Nucleus accumbens (tissue), 56 donors: ENCODE results near the gene CLDN22.
"Not testable (repeated sequence)": the region's sequence is repeated elsewhere in the genome, so short reads cannot be mapped to it uniquely, and the experiment has no call there.

ENCODE experiments used
- DNase-seq, 56 donors: peaks; one replicate each; lab custom pipeline; 2025; lab: John Stamatoyannopoulos, UW

The CLDN22 gene

DNA sequence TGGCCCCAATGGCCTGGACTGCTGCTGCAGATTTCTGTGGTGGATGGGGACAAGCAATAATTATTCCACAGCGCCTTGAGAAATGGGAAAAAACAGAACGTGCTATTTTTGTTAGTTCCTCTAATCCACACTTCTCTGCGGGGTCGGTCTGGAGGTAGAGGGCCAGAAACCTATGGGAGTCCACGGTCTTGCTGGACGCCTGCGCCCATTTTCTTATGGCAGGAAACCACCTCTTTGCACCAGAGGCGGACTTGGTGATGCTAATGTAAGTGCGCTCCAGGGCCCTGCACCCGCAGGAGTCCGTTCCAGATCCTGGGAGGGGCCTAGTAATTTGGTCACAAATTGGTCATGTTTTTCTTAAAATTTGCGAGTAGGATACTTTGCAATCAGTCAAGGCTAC is 28.1 kb upstream of the CLDN22 start:
- DNase-seq: no peak

DNA sequence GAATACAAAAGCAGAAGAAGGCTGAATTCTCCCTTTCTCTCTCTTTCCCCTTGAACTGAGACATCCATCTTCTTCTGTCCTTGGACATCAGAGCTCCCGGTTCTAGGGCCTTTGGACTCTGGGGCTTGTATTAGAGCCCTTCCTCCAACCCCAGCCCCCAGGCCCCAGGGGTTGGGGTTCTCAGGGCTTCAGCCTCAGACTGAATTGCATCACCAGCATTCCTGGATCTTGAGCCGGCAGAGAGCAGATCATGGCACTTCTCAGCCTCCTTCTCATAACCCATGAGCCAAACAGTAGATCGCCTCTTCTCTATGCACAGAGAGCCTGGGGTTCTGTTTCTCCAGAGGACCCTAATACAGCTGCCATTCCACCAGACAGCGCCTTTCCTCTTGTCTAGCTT is 27.5 kb upstream of the CLDN22 start:
- DNase-seq: no peak

DNA sequence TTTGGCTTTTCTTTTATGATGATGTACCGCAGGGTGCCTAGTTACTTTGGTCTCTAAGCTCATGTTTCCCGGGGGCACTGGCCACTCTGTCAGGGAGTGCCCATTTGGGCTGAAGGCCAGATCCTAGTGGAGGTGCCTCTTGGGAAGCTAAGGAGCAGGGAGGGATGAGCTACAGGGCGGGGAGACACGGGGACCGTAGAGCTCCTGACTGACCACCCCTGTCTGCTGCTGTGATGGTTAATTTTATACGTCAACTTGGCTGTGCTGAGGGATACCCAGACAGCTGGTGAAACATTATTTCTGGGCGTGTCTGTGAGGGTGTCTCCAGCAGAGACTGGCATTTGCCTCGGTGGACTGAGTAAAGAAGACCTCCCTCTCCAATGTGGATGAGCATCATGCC is 27.1 kb upstream of the CLDN22 start:
- DNase-seq: no peak

DNA sequence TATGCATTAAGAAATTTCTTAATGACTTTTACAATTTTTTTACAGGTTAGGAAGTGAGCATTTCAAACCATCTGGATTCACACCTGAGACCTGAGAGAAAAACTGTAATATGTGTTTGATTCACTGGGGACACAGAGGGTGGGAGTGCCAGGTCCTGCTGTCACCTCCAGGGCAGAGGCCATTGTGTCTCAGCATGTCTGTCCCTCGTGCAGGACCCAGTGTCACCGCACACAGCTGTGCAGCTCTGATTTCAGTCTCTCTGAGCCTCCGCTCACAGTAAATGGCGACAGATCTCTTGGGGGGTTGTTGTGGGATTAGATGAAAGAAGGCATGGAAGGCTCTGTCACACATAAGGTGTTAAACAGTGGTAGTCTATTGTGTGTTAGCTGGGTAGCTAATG is 25.2 kb upstream of the CLDN22 start:
- DNase-seq: no peak

DNA sequence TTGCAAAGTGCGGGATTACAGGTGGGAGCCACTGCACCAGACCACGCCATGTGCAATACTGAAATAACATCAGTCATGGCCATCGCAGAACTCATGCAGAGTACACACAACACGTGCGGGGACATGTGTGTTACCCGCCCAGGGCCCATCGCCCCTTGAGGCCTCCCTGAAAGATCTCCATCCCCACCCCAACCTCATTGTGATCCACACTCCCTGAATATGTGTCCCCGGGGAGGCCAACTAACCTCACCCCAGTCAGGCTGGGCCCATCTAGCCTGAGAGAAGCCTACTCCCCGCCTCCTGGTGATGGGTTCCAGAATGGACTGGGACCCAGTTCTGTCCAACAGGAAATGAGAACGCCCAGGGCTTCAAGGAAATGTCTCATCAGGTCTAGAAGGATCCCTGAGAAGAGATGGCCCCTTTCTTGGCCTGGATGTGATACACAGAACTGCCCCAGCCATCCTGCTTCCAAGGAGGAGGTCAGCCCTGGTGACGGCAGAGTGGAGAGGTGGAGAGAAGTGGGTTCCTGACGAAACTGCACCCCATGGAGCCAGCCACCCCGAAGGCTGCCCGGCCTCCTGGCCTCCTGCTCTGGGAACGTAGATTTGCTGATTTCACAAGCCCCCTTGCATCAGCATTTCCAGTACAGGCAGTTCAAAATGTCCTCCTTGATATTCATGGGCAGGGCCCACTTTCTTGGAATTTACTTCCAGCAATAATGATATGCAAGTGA is 24.6 kb upstream of the CLDN22 start:
- DNase-seq: no peak

DNA sequence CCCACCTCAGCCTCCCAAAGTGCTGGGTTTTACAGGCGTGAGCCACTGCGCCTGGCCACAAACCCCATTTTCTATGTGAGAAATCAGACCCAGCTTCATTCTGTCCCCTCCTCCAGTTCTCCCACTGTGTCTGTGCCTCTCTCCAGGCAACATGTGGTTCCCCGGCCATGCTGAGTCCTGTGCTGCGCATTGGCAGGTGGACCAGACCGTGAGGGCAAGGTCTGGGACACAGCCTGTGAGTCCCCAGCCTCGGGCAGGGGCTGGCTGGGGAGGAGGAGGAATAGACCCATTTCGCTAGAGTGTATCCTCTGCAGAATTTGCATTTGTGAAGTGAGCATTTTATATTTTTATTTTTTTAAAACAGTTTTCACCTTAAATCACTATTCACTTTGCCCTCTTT is 23.7 kb upstream of the CLDN22 start:
- DNase-seq: no peak

DNA sequence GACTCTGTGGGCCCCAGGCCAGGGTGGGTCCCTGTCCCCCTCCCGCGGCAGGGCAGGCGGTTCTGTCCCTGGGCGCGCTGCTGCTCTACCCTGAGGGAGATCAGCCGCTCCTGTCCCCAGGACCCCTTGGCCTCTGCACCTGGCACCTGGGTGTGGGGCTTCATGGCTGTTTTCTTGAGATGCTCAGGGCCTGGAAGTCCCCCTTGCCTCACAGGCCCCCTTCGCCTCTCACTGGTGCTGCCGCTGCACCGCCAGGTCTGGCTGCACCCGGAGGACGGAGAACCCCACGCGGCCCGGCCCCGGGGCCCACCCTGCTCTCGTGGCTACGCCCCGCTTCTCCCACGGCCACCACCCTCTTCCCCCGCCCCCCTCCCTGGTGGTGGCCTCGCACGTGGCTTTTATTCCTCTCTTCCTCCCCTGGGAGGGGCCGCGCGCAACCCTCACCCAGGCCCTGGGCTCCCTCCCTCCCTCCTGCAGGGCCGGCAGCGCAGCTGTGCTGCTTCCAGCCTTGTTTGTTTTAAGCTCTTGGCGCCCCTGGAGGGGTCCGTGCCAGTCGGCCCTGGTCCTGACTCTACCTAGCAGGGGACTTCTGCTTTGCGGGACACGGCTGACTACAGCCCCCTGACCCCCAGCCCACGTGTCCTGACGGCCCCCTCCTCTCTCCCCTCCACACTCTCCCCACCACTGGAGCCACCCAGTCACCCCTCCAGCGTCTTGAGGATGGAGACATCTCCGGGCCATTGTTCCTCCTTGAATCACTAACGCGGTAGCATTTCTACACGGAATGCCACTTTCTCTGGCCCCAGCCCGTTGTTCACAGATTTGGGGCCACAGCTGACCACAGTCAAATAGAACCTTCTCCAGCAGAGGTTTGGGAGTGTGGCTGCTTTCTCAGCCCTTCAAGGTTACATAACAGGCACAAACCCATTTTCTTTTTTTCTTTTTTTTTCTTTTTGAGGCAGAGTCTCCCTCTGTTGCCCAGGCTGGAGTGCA is 22.8 kb upstream of the CLDN22 start:
- DNase-seq: peak in 1 of 56 donors; percentile 16

DNA sequence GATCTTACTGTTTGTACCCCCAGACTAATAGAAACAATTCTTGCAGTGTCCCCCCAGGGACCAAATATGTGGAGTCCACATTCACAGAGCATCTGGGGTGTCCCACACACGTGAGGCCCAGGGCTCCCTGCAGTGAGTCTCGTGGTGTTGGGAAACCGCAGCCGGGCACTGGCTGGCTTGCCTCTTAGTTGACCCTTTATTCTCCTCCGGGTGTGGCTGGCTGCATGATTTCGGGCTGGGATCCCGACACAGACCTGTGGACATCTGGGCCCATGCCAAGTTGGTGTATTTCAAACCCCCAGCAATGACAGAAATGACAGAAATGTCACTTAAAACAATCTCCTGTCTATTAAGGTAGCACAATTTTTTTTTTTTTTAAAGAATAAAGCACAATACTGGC is 17.8 kb upstream of the CLDN22 start:
- DNase-seq: no peak

DNA sequence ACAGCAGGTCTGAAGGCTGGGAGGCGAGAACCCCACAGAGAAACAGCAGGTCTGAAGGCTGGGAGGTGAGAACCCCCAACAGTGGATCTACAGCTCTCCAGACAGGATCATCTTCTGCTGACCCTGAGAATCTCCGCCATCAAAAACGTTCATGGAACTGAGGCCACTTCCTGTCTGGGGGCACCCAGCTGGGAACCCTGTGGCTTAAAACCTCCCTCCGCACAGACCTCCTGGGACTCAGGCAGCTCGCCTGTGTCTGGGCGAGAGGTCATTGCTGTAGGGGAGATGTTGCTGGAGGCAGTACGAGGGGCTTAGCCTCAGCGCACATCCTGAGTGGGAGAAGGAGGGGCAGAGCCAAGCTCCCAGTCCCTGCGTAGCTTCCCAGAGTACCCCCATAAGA is 17.3 kb upstream of the CLDN22 start:
- no peak for DNase-seq

DNA sequence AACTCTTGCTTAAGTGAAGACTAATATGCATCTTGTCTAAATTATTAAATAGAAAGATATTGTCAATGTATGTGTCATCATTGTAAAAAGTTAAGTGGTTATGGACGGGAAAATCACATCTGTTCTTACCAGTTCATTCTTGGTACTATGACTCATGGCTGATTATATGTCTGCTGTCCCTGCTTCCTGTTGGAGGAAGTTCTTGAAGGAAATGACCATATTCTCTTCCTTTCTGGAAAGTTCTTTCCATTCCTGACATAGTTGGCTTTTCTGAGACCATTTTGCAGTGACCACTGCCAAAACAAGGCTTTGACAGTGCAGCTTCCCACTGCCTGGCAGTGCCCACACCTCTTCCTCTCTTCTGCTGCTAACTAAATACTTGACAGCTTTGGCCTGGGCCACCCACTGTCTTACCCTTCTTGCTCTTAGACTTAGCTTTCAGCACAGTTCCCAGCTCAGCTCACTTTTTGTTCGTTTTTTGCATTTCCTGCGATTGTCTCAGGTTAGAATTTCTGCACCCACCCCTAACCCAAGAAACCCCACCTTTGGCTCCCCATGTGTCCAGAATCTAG is 15.4 kb upstream of the CLDN22 start:
- no peak for DNase-seq

DNA sequence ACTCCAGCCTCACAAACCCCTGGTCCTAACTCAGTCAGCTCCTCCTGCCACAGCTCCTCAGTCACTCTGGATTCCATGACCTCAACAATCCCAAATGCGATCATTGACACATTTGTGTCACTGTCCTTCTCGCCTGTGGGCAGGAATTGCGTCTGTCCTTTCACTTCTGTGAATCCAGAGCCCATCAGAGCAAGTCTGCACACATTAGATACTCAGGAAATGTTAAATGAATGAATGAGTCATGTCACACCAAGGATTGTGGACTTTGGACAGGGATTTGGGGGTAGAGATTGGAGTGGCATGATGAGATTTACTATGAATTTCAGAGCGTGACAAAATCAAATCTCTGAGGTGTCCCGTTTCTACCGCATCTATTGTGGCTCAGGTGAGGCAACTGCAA is 13.9 kb upstream of the CLDN22 start:
- DNase-seq: no peak

DNA sequence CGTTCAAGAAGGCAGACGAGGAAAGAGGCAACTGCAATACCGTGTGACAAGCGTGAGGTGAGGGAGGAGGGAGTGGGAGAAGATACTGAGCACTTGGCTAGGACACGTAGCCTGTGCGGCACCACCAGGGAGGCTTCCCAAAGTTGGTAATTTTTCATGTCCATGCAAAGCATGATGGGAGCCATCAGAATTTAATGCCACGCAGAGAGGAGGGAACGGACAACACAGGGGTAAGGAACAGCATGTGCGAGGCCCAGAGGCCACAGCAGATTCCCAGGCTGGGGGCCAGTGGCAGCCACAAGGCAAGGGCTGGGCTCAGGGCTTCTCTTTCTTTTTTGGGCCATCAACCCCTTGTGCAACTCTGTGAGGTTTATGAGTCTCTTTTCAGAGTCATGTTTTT is 13.1 kb upstream of the CLDN22 start:
- DNase-seq: no peak

DNA sequence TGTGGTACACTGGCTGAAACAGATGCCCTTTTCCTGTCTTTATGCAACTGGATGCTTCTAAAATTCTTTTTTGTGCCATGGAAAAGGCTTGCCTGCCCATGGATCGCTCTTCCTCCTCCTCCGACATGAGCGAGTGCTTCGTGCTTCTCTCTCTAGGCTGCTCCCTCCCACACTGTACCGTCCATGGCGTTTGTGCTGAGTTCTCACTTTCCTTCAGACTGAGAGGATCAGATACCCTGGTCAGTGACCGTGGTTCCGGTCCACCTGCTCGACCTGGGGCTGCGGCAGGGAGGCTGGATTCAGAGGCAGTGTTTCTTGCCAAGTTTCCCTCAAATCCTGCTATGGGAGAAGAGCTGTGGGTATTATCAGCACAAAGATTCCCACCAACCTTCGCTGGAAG is 12.4 kb upstream of the CLDN22 start:
- DNase-seq: no peak

DNA sequence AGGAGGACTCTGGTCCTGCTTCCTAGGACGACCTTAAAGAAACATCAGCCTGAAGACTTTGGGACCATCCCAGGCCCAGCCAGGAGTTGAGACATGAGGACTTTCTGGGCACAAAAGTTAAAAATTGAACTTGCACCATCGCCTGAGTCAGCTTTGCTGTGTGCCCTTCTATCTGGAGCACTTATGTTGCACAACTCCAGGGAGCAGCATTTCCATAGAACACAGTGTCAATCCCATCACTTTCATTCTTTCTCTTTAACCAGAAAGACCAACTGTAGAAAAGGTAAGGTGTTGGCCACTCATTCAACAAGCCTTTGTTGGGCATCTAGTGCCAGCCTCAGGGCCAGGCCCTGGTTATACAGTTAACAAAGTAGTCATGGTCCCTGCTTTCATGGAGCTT is 10.8 kb upstream of the CLDN22 start:
- no peak for DNase-seq

DNA sequence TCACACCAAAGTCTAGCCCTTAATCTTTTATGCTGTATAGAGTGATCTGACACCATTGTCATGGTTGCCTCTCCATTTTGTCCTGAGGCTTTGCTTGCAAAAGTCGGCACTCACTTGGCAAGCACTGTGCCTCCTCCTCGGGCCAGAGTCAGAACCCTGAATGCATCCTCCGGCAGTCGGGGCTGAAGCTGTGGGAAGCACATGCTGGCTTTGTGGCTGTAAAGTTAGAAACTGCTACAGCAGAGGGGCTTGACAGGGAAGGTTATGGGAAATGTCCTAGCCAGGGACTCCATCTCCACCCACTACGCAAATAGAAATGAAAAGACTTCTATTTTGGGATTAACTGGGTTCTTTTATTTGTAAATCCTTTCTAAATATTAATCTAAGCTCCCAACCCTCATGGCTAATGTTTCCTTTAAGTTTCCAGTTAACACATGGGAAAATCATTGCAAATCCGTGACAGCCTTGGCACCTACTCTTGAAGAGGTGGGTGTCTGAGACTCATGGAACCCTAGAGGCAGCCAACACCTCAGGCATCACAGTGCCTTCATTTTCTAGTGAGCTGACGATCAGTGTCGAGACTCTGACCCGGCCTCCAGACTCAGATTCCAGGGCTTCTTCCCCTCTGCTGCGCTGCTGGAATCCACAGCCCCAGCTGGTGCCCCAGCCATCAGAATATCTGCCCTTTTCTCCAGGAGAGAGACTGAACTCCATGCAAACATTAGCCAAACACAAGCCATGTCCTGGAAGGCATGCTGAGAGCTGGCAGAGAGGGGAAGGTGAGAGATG is 10.1 kb upstream of the CLDN22 start:
- DNase-seq: no peak

DNA sequence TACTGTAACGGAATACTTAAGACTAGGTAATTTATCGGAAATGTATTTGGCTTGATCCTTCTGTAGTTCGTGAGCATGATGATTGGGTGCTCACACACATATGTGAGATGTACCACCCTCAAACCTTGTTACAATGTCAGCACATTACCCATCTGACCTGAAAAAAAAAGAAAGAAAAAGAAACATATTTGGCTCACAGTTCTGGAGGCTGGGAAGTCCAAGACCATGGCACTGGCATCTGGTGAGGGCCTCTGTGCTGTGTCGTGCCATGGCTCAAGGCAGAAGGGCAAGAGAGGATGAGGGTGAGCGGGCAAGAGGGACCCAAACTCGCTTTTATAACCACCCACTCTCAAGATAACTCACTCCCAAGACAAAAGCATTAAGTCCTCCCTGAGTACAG is 9.2 kb upstream of the CLDN22 start:
- no peak for DNase-seq

DNA sequence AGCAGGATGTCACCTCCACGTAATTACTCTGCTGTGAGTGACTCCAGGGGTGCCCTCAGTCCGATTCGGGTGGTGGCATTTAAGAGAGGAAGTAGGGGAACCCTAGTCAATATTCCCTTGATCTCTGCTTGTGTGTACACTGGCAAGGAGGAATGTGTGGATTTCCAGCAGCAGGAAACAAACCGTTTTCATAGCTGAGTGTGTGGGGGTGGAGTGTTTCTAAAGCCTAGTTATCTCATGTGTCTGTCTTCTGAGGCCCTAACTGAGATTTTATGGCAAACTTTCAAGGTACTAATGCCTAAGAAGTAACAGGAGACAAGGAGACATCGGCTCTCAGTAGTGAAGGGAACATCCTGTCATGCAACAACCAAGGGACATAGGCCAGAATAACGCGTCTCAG is 8.8 kb upstream of the CLDN22 start:
- DNase-seq: no peak

DNA sequence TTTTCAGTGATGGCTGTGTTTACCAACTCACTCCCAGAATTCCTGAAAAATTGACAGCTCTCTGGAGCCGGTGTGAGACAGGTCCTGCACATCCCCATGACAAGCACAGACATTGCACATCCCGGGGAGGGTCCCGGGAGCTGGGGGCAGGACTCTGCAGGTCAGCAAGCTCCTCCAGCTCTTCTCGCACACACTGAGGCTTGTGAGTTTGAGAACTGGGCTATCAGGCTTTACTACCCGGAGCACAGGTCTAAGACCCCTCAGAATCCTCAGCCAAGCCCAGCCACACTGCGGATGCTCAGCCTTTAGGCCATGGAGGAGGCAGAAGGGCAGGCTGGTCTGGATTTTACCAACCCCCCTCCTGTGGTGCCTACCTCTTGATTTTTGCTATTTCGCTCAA is 7.8 kb upstream of the CLDN22 start:
- DNase-seq: no peak

DNA sequence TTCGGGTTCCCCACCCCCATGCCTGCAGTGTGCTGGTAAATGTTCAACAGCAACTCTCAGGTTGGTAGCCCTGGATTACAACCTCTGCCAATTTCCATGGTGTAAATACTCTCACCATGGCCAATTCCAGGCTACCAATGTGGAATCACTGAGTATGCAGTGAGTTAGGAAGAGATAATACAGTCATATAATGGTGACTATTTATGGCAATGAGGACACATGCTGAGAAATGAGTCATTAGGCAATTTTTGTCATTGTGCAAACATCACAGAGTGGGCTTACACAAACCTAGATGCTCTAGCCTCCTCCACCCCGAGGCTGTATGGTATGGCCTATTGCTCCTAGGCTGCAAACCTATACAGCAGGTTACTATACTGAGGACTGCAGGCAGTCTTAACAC is 6.8 kb upstream of the CLDN22 start:
- no peak for DNase-seq

DNA sequence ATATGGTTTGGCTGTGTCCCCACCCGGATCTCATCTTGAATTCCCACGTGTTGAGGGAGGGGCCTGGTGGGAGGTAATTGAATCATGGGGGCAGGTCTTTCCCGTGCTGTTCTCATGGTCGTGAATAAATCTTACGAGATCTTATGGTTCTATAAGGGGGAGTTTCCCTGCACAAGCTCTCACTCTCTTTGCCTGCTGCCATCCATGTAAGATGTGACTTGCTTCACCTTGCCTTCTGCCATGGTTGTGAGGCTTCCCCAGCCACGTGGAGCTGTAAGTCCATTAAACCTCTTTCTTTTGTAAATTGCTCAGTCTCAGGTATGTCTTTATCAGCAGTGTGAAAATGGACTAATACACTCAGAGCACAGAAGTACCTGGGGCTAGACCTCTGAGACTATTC is 6.3 kb upstream of the CLDN22 start:
- DNase-seq: not testable (repeated sequence)

DNA sequence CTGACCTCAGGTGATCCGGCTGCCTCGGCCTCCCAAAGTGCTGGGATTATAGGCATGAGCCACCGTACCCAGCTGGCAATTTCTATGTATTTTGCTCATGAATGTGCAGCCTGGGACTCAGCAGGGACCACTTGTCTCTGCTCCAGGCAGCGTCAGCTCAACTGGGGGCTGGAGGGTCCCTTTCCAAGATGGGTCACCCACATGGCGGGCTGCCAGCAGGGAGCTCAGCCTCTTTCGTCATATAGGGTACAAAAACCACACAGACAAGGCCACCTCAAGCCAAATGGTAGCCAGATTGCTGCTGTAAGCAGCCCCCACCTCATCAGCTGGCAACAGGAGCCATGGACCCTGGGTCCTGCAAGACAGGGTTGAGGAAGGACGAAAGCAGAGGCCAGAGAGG is 4.5 kb upstream of the CLDN22 start:
- DNase-seq: no peak
